IMR-90 (cell line): ENCODE results near the gene SIGLEC12.

ENCODE experiments used
- BHLHE40 ChIP-seq: fragments of 150-350 bp; IDR thresholded peaks from 2 replicates; pipeline ENCODE4 v1.6.1; 2016; ENCODE audit warnings: mild to moderate bottlenecking, low read depth, low read length
- CEBPB ChIP-seq: IDR thresholded peaks from 2 replicates; pipeline ENCODE4 v1.6.1; 2012; ENCODE audit warnings: low read depth, low read length, improper control_type of control experiment
- MAZ ChIP-seq: IDR thresholded peaks from 2 replicates; pipeline ENCODE4 v1.6.1; 2012; ENCODE audit warnings: low read depth, mild to moderate bottlenecking, low read length, improper control_type of control experiment, moderate library complexity, borderline replicate concordance
- MXI1 ChIP-seq: IDR thresholded peaks from 2 replicates; pipeline ENCODE4 v1.6.1; 2012; ENCODE audit warnings: low read depth, mild to moderate bottlenecking, low read length, moderate library complexity, borderline replicate concordance
- NFE2L2 ChIP-seq: fragments of 150-350 bp; IDR thresholded peaks from 2 replicates; pipeline ENCODE4 v1.6.1; 2016; ENCODE audit warnings: low read depth, mild to moderate bottlenecking, low read length
- POLR2A ChIP-seq: IDR thresholded peaks from 2 replicates; pipeline ENCODE4 v1.6.1; 2012; ENCODE audit warnings: mild to moderate bottlenecking, low read depth, low read length
- RAD21 ChIP-seq: IDR thresholded peaks from 2 replicates; pipeline ENCODE4 v1.6.1; 2012; ENCODE audit warnings: low read length, improper control_type of control experiment
- RFX5 ChIP-seq: IDR thresholded peaks from 2 replicates; pipeline ENCODE4 v1.8.0; 2012; ENCODE audit warnings: low read depth, mild to moderate bottlenecking, low read length, moderate library complexity
- SMC3 ChIP-seq: fragments of 150-350 bp; IDR thresholded peaks from 2 replicates; pipeline ENCODE4 v1.6.1; 2016; ENCODE audit warnings: low read depth, mild to moderate bottlenecking, antibody characterized with exemption, low read length, moderate library complexity
- TF ChIP-seq, protein P1 (sequence below): conservative IDR thresholded peaks from 2 replicates; pipeline ENCODE4 v1.5.1; 2012; ENCODE audit warnings: mild to moderate bottlenecking, low read depth, low read length, improper control_type of control experiment
- TF ChIP-seq, protein P2 (sequence below): fragments of 150-350 bp; IDR thresholded peaks from 2 replicates; pipeline ENCODE4 v1.6.1; 2017; ENCODE audit warnings: mild to moderate bottlenecking, antibody characterized with exemption, low read length, low read depth
- TF ChIP-seq, protein P3 (sequence below): fragments of 150-350 bp; IDR thresholded peaks from 2 replicates; pipeline ENCODE4 v1.6.1; 2016; ENCODE audit warnings: low read depth, mild to moderate bottlenecking, low read length, moderate library complexity, borderline replicate concordance

DNA sequence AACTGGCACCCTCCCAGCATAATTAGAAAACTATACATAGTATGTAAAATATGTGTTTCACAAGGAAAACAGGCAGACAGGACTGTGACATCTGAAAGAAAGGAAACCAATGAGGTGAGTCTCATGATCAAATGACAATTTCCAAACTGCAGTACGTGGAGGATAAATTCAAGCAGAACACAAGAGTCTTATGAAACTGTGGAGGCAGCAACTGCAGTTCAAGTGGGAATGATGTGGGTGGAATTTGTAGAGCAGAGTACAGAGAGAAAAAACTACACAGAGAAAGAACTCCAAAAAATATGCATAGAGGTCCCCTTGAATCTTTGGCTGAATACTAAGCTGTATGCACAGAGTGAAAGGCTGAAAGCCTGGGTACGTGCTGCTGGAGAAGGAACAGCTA, 20.2 kb upstream of the SIGLEC12 start:
- TF ChIP-seq, protein P1, sequence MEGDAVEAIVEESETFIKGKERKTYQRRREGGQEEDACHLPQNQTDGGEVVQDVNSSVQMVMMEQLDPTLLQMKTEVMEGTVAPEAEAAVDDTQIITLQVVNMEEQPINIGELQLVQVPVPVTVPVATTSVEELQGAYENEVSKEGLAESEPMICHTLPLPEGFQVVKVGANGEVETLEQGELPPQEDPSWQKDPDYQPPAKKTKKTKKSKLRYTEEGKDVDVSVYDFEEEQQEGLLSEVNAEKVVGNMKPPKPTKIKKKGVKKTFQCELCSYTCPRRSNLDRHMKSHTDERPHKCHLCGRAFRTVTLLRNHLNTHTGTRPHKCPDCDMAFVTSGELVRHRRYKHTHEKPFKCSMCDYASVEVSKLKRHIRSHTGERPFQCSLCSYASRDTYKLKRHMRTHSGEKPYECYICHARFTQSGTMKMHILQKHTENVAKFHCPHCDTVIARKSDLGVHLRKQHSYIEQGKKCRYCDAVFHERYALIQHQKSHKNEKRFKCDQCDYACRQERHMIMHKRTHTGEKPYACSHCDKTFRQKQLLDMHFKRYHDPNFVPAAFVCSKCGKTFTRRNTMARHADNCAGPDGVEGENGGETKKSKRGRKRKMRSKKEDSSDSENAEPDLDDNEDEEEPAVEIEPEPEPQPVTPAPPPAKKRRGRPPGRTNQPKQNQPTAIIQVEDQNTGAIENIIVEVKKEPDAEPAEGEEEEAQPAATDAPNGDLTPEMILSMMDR = no peak
- no peak for TF ChIP-seq BHLHE40
- TF ChIP-seq POLR2A = no peak
- TF ChIP-seq MAZ = no peak
- TF ChIP-seq RAD21 = no peak
- TF ChIP-seq, protein P2, sequence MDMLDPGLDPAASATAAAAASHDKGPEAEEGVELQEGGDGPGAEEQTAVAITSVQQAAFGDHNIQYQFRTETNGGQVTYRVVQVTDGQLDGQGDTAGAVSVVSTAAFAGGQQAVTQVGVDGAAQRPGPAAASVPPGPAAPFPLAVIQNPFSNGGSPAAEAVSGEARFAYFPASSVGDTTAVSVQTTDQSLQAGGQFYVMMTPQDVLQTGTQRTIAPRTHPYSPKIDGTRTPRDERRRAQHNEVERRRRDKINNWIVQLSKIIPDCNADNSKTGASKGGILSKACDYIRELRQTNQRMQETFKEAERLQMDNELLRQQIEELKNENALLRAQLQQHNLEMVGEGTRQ = no peak
- no peak for TF ChIP-seq SMC3
- no peak for TF ChIP-seq MXI1
- TF ChIP-seq, protein P3, sequence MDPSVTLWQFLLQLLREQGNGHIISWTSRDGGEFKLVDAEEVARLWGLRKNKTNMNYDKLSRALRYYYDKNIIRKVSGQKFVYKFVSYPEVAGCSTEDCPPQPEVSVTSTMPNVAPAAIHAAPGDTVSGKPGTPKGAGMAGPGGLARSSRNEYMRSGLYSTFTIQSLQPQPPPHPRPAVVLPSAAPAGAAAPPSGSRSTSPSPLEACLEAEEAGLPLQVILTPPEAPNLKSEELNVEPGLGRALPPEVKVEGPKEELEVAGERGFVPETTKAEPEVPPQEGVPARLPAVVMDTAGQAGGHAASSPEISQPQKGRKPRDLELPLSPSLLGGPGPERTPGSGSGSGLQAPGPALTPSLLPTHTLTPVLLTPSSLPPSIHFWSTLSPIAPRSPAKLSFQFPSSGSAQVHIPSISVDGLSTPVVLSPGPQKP = no peak
- no peak for TF ChIP-seq CEBPB
- TF ChIP-seq RFX5 = no peak
- TF ChIP-seq NFE2L2 = no peak
